Type B pancreatic cell (in vitro differentiated cells): ENCODE measurements around the gene MTCH2. TPM values are rescaled to one million over a fixed set of nuclear protein-coding genes. Genes with fewer than 3 reads are reported as not detected.
A peak's percentile ranks its signal among the peaks of the same experiment; 100 is the strongest.

Experiments used
- DNase-seq: peaks from one replicate; pipeline ENCODE4 v3.0.0; 2021; ENCODE audit warnings: mixed read lengths; ENCODE audit not compliant: unreplicated experiment; ENCODE audit errors: extremely low spot score
- H3K27ac Mint-ChIP-seq: 2 replicates; pipeline ENCODE4 v1.8.0; 2021; ENCODE audit warnings: mild to moderate bottlenecking, mixed read lengths
- H3K27me3 Mint-ChIP-seq: 2 replicates; pipeline ENCODE4 v1.8.0; 2021; ENCODE audit warnings: mixed read lengths
- H3K36me3 Mint-ChIP-seq: 2 replicates; pipeline ENCODE4 v1.8.0; 2021; ENCODE audit warnings: mixed read lengths
- H3K4me1 Mint-ChIP-seq: one replicate; pipeline ENCODE4 v1.8.0; 2021; ENCODE audit warnings: mixed read lengths; ENCODE audit not compliant: unreplicated experiment
- H3K4me3 Mint-ChIP-seq: 2 replicates; pipeline ENCODE4 v1.8.0; 2021; ENCODE audit warnings: mild to moderate bottlenecking, mixed read lengths
- H3K9me3 Mint-ChIP-seq: 2 replicates; pipeline ENCODE4 v1.8.0; 2021; ENCODE audit warnings: mixed read lengths
- CTCF ChIP-seq: fragments of 200-600 bp; sonication (generic); conservative IDR thresholded peaks from 2 replicates; pipeline ENCODE4 v1.5.0; 2021; ENCODE audit warnings: antibody characterized with exemption, mild to moderate bottlenecking
- total RNA-seq: library from RNA; stranded (reverse); gene quantifications from 2 replicates; pipeline ENCODE4 v1.2.1, GENCODE V29; 2021; ENCODE audit warnings: low replicate concordance

The MTCH2 gene
- total RNA-seq, 1 donor from 2014 or later: 96.1 TPM

- H3K27ac Mint-ChIP-seq: no peak overlapping the region
- no peaks in the 10 kb centered on the region for H3K9me3 Mint-ChIP-seq
- peaks cover 26% of the 10 kb centered on the region for H3K36me3 Mint-ChIP-seq
- no peak overlapping the region for H3K4me3 Mint-ChIP-seq
- no peak for TF ChIP-seq CTCF
- DNase-seq: no peak
- H3K27me3 Mint-ChIP-seq: no peaks in the 10 kb centered on the region
- no peaks in the 10 kb centered on the region for H3K4me1 Mint-ChIP-seq
Observed at GRCh38 chr11:47628026-47628425, 14.3 kb downstream of the MTCH2 start.

DNA sequence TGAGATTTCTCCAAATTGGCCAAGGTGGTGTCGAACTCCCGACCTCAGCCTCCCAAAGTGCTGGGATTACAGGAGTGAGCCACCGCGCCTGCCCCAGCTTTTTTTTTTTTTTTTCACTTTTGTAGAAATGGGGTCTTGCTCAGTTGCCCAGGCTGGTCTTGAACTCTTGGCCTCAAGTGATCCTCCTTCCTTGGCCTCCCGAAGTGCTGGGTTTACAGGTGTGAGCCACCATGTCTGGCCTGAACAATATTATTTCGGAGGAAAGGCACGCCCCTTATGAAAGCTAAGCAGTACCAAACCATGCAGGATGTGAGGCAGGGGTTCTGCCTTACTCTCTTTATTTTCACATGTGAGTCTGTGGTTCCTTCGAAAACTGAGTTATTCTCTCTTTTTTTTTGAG is 16.1 kb downstream of the MTCH2 start:
- H3K4me1 Mint-ChIP-seq: no peaks in the 10 kb centered on the region
- H3K36me3 Mint-ChIP-seq: peaks cover 18% of the 10 kb centered on the region
- no peak for TF ChIP-seq CTCF
- no peak for DNase-seq
- H3K27ac Mint-ChIP-seq: no peak overlapping the region
- H3K9me3 Mint-ChIP-seq: no peaks in the 10 kb centered on the region
- H3K4me3 Mint-ChIP-seq: no peak overlapping the region
- H3K27me3 Mint-ChIP-seq: no peaks in the 10 kb centered on the region

DNA sequence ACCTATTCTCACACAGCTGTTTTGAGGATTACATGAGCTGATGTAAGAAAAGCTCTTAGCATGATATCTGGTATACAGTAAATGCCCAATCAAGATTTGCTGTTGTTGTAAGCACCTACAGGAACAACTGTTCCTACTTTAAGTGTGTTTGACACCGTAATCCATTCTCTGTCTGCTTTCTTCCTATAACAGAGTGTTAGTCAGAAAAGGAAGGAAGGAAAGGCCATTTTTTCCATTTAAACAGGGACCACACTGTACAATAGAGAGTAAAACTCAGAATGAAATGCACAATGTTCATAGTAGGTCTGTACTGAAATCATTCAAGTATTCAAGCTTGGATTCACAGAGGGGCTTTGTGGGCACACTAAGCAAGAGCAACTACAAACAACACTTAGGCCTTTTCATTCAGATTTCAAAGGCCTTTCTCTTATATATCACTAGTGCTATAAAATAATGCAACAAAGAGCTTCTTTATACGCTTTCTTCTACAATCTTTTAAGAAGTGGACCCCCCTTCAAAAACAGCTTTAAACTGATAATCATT is 21.5 kb downstream of the MTCH2 start:
- no peak for DNase-seq
- TF ChIP-seq CTCF: no peak
- Mint-ChIP-seq H3K9me3 (no peaks in the 10 kb centered on the region), H3K36me3 (peaks cover 10% of the 10 kb centered on the region), H3K4me3 (no peak overlapping the region), H3K4me1 (no peaks in the 10 kb centered on the region), H3K27ac (no peak overlapping the region), H3K27me3 (no peaks in the 10 kb centered on the region)

DNA sequence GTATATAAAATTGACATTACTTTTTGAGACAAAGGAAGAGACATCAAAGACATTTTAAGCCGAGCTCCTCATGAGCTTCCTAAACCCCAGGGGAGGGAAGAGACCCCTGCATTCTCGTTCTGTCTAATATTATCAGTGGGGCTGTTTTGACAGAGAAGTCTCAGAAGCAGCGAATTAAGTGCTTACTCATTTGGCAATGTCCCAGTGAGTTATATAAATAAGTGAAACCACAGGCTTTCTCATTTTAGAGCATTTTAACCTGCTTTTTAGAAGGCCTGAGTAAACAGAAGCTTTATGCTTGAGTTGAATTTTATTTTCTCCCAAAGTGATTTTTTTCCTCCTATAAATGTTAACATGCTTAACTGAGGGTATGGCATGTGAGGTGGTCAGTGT is 24.9 kb downstream of the MTCH2 start:
- no peak for TF ChIP-seq CTCF
- Mint-ChIP-seq H3K4me1 (no peaks in the 10 kb centered on the region), H3K36me3 (peaks cover 4% of the 10 kb centered on the region), H3K27me3 (no peaks in the 10 kb centered on the region), H3K27ac (no peak overlapping the region), H3K4me3 (no peak overlapping the region), H3K9me3 (no peaks in the 10 kb centered on the region)
- DNase-seq: no peak

DNA sequence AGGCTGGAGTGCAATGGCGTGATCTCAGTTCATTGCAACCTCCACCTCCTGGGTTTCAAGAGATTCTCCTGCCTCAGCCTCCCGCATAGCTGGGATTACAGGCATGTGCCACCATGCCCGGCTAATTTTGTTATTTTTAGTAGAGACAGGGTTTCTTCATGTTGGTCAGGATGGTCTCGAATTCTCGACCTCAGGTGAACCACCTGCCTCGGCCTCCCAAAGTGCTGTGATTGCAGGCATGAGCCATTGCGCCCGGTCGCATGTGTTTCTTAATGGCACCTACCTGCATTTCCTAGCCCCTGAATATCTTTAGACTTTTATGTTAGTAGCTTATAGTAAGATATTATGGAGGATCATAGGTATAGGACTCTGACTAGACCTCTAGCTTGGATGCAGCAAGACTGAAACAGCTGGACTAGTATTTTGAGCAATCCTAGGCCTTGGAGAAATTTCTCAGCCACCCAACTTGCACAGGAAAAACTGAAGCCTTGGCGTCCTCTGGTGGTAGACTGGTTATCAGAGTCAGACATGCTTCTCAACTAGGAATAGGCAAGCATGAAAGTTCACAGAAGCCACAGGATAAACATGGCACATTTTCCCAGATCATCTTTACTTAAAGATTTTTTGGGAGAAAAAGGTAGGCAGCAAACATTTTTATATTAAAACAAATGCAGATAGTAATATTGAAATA is 25.5 kb downstream of the MTCH2 start:
- peak; percentile 78 for TF ChIP-seq CTCF
- no peak for DNase-seq
- no peaks in the 10 kb centered on the region for H3K27me3 Mint-ChIP-seq

More for the DNA sequence above, 25.5 kb downstream of the MTCH2 start:
- H3K4me3 Mint-ChIP-seq: no peak overlapping the region
- H3K27ac Mint-ChIP-seq: no peak overlapping the region
- peaks cover 4% of the 10 kb centered on the region for H3K36me3 Mint-ChIP-seq
- H3K4me1 Mint-ChIP-seq: no peaks in the 10 kb centered on the region
- H3K9me3 Mint-ChIP-seq: no peaks in the 10 kb centered on the region
